ENCODE results near the gene HMSD.
A peak's percentile ranks its signal among the peaks of the same experiment; 100 is the strongest.

The HMSD gene

DNA sequence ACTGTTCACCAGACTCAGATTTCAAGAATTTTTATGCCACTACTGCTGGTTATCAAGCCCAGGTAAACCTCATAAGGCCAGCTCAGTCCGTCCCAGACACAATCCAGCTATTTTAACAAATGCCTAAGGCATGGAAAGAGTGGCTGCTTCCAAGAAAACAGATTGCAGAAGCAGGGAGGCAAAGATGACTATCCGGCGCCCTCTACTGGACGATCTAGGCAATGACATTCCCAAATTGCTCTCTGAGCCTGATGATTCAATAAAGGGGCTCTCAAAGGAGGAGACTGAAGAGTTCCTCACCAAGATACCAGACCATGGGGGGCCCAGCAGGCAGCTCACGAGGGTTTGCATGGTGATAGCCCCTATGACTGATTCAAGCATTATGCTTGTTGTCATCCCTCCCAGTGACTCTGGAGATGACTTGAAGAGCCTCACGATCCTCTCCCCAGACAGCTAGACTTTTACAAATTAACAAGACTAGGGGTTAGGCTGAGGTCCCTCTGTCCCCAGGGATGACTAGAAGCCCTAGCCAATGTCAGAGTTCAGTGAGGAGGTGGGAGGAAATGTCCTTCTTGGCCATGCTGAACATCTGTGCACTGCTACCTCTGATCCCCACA is 45.8 kb downstream of the HMSD start:
- peak; percentile 74 for DNase-seq (ENCODE audit: low read depth)

DNA sequence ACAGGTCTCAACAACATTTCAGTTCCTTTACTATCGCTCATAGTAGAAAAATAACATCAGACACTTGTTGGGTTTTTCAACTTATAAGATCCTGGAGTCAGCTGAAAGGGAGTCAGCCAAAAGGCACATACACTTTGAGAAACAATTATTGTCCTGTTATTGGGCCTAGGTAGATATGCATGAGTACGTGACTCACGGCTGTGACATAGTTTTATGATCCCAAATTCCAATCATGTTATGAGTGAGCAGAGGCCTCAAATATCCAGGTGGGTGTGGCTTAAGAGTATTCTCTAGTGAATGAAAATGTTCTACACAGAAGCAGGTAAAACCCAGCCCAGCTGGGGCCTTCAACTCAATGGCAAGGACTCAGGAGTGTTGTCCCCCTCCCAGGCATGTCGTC is 47.9 kb downstream of the HMSD start:
- peak; percentile 33 for DNase-seq (ENCODE audit: low read depth)

- DNase-seq (ENCODE audit: low read depth) = peak; percentile 72
Measured at GRCh38 chr18:63997606-63998005, 48.5 kb downstream of the HMSD start.

DNA sequence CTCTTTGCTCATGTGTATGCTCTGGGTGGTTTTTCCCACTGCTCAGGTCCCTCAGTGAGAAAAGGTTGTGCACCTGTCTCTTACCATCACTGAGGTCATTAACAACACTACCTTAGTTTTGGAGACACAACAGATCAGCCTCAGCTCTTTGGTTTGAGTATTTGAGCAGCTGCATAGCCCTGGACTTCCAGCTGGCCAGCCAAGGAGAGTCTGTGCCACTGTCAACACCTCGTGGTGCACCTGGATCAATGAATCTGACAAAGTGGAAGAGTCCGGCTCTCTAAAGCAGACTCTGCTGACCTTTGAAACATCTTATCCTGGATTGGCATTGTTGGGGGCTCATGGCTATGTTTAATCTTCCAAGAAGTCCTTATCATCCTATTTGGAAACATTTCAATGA is 50.8 kb downstream of the HMSD start:
- DNase-seq (ENCODE audit: low read depth) = no peak

DNA sequence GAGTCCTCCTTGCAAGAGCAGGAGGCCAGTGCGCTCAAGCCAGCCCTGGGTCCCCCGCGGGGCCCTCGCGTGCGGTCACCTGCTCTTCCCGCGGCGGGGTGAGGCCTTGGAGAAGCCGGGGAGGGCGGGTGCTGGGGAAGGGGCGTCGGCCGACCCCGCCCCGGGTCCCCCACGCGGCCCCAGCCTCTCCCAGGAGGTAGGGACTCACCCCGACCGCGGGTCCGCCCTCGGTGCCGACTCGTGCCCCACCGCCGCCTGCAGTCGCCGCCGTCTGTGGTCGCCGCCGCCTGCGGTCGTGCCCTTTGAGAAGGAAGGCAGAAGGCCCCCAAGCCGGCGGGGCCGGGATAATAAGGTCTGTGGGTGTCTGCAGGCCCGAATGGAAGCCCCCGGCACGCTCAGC is 53.5 kb downstream of the HMSD start:
- DNase-seq (ENCODE audit: low read depth) = no peak

DNA sequence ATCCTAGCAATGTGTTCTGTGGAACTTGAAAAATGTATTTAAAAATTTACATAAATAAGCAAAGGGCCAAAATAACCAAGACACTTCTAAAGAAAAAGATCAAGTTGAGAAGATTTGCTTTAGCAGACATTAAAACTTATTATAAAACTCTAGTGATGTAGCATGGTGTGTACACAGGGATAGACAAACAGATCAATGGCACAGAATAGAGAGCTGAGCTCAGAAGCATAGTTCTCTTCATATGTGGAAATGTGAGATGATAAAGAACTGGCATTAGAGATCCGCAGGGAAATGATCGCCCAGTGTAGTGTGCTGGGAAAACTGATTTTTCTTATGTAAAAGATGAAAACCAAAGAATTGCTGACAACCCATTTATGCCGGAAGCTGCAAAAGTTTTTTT is 60.2 kb downstream of the HMSD start:
- no peak for DNase-seq (ENCODE audit: low read depth)
